ENCODE data around the gene NRP1.
"Not testable (repeated sequence)": the region's sequence is repeated elsewhere in the genome, so short reads cannot be mapped to it uniquely, and the experiment has no call there.

NRP1 gene

DNA sequence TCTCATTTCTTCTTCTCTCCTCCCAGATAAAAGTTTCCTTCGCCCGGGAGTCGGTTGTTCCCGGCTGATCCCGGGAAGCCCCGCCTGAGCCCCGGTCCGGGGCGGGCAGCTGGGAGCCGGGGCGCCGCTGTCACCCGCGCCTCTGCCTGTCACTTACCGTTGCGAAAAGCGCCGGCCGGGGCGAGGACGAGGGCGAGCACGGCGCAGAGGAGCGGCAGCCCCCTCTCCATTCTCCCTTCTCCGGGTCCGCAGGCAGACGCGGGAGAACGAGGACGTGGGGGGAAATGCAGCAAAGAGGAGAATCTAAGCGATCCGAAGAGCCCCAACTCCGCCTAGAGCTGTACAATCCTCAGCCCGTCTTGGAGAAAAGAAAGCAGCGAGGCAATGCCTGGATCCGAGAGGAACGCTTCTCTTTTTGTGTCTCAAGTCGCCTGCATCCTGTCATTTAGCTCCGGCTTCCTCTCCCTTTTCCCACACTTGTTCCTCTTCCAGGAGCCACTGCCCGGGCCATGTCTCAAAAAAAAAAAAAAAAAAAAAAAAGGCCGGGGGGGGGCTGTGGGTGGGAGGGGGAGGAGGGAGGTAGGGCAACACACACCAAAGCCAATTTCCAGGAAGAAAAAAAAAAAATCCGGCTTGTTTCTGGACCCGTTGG, at the start of gene NRP1:
NRP1 (minus strand) TSS at position 515 of the 652 bp plus-strand sequence; CDS start at position 230, 285 bp downstream.
- DNase-seq: no peak

GRCh38 chr10:33384201-33384600, 49.7 kb upstream of the NRP1 start:
- DNase-seq: not testable (repeated sequence)

DNA sequence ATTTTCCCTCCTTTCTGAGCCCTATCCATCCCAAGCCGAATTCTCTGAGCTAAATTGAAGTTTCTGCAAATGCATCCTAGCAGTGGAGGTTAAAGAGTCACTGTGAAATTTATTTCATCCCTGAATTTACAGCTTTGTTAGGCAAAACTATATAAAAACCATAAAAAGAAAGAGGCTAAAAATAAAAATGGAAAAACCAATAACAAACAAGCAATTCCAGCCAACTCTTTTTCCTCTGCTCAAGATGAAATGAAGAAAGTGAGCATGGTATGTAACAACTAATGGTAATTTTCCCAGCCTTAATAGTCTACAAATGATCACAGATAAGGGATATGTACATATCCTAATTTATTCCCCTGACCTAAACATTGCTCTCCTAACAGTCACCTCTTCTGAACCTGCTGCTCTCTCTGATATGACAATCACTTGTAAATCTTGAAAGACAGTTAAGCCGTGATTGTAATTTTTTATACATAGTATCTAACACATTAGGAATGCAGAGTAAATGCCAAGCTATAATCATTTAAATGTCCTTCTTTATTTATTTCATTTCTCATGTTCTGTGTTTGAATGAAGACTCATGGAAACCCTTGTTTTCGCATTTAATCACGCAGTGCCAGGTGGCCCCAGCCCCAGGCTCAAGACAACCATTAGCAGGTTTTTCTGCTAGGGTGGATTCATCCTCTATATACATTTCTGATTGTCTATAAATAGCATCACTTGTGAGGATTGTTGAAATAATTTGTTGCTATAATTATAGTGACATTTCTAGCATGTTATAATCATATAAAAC, 48.6 kb upstream of the NRP1 start:
- no peak for DNase-seq

DNA sequence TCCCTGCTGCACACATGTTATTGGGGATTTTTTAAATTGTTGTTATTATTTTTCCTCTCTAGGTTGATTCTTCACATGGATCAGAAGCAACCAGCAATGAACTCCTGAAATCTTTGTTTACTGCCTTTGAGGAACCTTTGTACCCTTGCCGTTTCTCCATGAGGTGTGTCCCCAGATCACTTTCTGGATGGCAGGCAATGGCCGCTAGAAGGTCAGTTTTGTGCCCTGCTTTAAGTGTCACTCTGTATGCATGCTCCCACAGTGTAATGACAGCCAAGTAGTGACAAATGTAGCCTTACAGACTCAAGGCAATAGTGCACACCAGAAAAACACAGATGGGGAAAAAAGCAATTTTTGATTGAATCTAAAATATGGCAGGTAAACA, 47.7 kb upstream of the NRP1 start:
- no peak for DNase-seq

DNA sequence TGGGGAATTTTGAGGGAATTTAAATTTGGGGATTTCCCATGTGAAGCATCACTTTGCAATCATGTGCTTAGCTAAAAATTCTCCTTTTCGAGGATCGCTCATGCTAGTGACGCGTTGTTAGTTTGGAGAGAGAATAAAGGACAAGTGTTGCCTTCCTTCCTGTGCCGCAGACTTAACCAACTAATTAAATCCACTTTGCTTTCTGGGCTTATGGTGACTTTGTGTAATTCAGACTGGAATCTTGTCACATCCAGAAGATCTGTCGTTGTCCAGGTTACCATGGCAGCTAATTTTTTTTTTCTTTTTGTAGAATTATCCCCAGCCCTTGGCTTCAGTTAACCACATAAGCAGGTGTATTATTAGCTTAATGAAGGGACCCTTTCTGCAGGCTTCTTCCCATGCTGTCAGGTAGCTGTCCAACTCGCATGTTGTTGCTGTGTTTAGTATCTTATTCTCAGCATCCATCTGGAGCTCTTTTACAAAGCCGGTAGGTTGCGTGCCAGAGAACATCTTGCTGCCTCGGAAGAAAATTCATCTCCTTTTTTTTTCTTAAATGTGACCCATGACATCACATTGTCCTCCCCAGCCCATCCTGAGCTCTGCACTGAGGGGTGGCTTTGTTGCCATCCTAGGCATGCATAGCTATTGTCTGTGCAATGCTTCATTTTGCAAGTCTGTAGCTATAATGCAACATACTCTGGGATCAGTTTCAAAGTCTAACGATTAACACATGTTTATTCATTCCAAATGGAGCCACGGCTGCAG, 47.2 kb upstream of the NRP1 start:
- no peak for DNase-seq

- no peak for DNase-seq
Observed at GRCh38 chr10:33377658-33378025, 43.2 kb upstream of the NRP1 start.

- DNase-seq: no peak
Observed at GRCh38 chr10:33376976-33377657, 42.6 kb upstream of the NRP1 start.

- no peak for DNase-seq
Observed at GRCh38 chr10:33376476-33376875, 42.0 kb upstream of the NRP1 start.

DNA sequence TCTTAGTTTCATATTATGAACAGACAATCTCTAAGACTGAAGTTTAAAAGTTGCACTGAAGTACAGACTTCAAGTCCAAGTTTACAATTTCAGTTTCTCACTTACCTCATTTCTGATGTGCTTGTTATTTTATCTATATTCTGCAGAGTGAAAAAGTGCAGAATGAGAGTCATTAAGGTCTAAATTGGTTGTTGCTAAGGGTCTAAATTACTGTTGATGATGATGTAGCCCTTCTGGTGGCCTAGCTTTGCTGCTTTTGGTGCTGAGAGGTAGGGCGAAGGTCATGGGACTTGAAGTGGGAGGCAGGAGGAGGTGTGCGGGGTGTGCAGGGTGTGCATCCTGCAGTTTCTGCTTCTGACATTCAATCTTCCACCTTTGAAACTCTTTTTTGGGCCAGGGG, 38.8 kb upstream of the NRP1 start:
- no peak for DNase-seq

- no peak for DNase-seq
Observed at GRCh38 chr10:33371234-33371633, 36.8 kb upstream of the NRP1 start.

GRCh38 chr10:33370434-33370930, 36.0 kb upstream of the NRP1 start:
- no peak for DNase-seq

- no peak for DNase-seq
Observed at GRCh38 chr10:33368086-33368485, 33.6 kb upstream of the NRP1 start.

- DNase-seq: peak; percentile 23
Observed at GRCh38 chr10:33365871-33366411, 31.5 kb upstream of the NRP1 start.

- DNase-seq: no peak
Observed at GRCh38 chr10:33365301-33365700, 30.8 kb upstream of the NRP1 start.

- no peak for DNase-seq
Observed at GRCh38 chr10:33363106-33363505, 28.6 kb upstream of the NRP1 start.

- DNase-seq: no peak
Observed at GRCh38 chr10:33358016-33358415, 23.5 kb upstream of the NRP1 start.

DNA sequence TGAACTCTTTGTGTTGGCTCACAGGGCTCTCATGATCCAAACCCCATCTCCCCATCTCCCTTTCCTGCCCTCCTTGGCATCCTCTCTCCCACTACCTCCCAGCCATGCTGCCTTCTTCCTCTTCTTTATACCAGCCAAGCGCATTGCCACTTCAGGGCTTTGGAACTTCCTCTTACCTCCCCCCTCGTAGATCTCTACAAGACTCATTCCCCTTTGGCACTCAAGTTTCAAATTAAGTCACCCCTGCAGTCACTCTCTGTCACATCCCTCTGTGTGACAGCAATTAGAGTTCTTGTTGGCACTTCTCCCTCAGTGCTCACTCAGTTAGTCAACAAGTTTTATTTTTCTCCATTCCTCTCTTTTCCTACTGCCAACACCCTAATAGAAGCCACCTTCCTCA, 20.8 kb upstream of the NRP1 start:
- no peak for DNase-seq

- DNase-seq: no peak
Observed at GRCh38 chr10:33353853-33354252, 19.4 kb upstream of the NRP1 start.

DNA sequence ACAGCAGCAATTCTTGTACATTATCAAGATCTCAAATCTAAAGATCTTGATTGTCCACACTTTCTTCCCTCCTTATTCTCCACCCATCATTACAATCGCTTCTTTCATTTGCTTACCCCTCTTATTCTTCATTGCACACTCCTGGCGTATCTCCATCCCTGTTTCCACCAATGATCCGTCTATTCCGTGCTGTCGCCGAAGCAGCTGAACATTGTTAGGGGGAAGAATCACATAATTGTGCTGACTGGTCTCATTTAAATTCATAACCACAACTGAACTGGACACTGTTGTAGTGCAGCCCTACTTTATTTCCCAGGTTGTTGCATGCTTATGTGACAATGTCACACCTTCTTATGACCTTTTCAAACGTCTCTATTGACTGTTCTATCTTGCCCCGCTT, 18.9 kb upstream of the NRP1 start:
- DNase-seq: no peak

- DNase-seq: no peak
Observed at GRCh38 chr10:33352615-33353014, 18.1 kb upstream of the NRP1 start.

DNA sequence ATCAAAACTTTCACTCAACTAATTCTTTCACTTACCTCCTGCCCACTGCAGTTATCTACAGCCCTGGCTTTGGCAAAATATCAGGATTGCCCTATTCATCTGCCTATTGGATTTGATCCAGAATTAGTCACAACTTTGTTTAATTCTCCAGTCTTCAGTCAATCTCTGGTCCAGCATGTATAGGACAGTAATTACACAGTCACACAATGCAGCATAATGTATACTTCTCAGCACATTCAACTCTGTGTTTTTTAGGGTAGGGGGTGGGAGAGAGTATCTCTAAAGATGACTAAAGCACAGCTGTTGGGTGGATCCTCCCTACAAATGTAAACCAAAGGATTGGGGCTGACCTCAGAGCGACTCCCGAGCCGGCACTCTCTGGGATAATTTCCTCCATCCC, 17.7 kb upstream of the NRP1 start:
- DNase-seq: no peak

- no peak for DNase-seq
Observed at GRCh38 chr10:33350041-33350440, 15.6 kb upstream of the NRP1 start.

DNA sequence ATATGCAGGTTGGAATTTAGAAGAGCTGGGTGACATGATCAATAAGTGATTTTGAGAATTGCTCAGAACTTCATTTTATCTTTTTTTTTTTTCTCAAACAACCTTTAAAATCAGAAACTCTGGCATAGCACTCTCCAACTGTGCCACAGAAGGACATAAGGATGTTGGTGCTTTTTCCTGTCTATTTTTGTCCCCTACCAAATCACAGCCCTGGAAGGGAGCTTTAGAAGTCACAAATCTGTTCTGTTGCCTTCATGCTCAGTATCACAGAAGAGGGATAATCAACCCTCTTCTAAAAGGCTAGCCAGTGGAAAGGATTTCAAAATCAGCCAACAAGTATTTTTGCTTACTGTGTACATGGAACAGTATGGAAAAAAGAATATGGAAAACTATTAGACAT, 14.8 kb upstream of the NRP1 start:
- DNase-seq: no peak

Measured in CD4-positive, alpha-beta T cell treated with Interferon gamma for 1 hour (primary cell).